AG09319 (cell line): Measurements from ENCODE around the gene UNKL.

Source experiments
- DNase-seq: peaks from one replicate; pipeline ENCODE4 v3.0.0-alpha.2; 2010; ENCODE audit warnings: low read depth; ENCODE audit errors: extremely low read depth
- TF ChIP-seq, protein P1 (sequence below): IDR thresholded peaks from 2 replicates; pipeline ENCODE4 v1.5.1; 2011; ENCODE audit warnings: low read depth, mild to moderate bottlenecking, inconsistent platforms, low read length, moderate library complexity

UNKL gene

DNA sequence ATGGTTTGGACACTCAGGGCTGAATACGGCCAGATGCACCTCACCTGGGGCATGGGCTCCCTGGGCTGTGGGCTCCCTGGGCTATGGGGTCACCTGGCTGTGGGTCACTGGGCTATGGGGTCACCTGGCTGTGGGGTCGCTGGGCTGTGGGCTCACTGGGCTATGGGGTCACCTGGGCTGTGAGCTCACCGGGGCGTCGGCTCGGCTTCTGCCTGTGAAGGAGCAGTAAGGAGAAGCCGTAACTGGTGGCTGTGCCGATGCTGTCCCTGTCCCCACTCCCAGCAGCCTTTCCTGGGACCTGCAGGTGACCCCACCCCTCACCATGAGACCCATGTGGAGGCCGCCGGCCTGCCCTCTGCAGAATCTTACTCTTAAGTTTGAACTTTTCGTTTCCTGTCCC lies 14.5 kb upstream of the UNKL start:
- TF ChIP-seq, protein P1, sequence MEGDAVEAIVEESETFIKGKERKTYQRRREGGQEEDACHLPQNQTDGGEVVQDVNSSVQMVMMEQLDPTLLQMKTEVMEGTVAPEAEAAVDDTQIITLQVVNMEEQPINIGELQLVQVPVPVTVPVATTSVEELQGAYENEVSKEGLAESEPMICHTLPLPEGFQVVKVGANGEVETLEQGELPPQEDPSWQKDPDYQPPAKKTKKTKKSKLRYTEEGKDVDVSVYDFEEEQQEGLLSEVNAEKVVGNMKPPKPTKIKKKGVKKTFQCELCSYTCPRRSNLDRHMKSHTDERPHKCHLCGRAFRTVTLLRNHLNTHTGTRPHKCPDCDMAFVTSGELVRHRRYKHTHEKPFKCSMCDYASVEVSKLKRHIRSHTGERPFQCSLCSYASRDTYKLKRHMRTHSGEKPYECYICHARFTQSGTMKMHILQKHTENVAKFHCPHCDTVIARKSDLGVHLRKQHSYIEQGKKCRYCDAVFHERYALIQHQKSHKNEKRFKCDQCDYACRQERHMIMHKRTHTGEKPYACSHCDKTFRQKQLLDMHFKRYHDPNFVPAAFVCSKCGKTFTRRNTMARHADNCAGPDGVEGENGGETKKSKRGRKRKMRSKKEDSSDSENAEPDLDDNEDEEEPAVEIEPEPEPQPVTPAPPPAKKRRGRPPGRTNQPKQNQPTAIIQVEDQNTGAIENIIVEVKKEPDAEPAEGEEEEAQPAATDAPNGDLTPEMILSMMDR = no peak
- DNase-seq = no peak

GRCh38 chr16:1428511-1428910 lies 14.0 kb upstream of the UNKL start:
- TF ChIP-seq, protein P1 = peak; percentile 31
- DNase-seq = no peak

DNA sequence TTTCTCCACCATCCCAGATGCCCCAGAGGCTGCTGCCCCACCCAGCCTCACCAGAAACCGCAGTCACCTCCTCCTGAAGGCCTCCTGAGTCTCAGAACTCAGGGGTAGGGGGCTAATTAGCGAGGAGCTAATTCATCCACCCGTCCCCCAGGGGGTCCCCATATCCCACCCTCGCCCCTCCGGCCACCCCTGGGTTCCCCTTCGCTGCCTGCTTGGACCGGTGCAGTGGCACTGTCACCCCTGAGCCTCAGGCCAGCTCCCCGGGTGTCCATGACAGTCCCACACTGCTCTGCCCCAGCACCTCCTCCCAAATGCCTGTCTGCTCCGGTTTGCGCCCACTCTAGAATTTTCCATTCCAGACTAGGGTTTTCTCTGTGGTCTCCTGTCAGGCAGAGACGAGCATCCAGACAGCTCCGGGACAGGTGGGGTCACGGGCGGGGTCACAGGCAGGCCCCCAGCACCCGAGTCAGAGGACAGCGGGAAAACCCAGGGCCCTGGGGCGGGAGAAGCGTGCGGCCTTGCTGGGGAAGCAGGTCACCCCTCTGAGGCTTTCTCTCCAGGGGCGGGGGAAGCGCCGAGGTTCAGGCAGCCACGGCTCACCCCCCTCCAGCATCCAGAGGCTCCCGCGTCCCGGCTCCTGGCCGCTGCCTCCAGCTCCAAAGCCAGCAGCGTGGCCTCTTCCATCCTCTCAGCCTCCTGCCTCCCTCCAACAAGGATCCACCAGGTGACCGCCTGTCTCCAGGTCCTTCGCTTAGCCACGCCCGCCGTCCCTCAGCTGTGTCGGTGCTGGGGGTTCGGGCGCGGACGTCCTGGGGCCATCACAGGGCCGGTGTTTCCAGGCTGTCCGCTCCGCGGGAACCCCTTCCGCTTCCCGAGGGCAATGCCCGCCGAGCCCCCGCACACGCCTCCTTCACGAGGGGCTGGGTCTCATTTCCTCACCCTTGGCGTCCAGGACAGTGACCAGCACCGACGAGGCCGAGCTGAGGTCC lies 13.3 kb upstream of the UNKL start:
- no peak for DNase-seq
- TF ChIP-seq, protein P1 = no peak

DNA sequence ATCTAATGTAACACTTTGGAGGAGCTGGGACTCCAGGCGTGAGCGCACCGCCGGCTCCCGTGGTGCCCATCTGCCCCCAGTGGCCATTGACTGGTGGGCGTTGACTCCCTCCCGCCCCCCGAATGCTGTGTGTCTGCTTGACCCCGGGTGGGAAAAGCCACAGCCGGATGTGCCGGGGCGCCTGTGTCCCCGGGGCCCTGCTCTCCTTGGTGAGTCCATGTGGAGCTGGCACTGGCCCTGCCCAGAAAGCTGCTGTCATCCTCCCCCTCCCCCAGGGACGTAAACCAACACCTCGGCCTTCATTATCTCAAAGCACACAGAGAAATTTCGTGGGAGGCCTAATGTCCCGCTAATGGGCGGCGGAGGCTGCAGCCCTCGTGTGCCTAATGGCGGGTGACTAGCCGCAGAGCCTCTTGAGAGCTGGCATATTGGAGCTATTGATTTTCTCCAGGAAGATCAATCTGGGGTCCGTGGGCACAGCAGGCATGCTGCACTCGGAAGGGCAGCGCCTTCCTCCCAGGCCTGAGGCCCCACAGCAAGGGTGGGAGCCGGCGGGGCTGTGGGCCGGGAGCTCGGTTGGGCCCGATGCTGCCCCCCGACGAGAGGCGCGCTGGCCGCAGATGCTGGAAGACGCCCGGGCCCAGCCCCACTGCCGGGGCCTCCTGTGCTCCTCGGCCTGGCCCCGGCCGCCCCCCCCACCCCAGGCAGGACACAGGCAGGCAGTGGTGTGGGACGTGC lies 12.4 kb upstream of the UNKL start:
- DNase-seq = no peak
- TF ChIP-seq, protein P1 = no peak

- no peak for DNase-seq
- TF ChIP-seq, protein P1 = no peak
These were observed 11.3 kb upstream of the UNKL start for GRCh38 chr16:1425616-1426370.

DNA sequence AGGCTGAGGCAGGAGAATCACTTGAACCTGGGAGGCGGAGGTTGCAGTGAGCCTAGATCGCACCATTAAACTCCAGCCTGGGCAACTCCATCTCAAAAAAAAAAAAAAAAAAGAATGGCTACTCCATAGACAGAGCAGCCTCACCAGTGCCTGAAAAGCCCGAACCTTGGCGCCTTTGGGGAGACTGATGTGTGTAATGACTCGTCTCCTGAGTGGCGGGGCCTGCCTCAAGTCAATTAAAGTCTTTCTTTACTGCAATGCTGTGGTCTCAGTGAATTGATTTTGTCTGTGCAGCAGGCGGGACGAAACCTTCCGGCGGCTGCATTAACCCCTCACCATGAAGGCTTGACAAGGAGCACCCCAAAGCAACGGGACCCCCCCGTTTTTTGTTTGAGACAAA lies 9.5 kb upstream of the UNKL start:
- no peak for DNase-seq
- TF ChIP-seq, protein P1 = no peak

- TF ChIP-seq, protein P1 = no peak
- DNase-seq = no peak
These were observed 7.6 kb upstream of the UNKL start for GRCh38 chr16:1422076-1422475.
